Brain pericyte (primary cell): ENCODE results near the gene CAMTA1.

ENCODE experiments used
- DNase-seq: peaks from one replicate; pipeline ENCODE4 v3.0.0-alpha.2; 2012; ENCODE audit warnings: low read depth, low spot score

The CAMTA1 gene

GRCh38 chr1:7107109-7107830, 322.0 kb downstream of the CAMTA1 start:
- DNase-seq: no peak

DNA sequence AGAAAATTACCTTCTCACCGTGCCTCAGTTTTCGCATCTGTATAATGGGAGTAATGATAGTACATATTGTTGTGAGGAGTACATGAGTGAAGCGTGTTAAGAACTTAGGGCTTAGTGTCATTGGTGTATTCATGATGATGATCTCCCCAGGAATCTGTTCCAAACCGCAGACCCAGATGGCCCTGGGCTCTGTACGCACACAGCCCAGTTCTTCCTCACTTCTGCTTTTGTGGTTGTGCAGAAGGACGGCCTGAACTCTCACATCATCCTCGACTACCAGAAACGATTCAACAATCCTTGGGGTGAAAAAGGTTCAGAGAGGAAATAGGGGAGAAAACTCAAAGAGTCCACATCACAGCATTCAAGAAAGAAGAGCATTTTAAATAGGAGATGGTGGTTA, 323.0 kb downstream of the CAMTA1 start:
- no peak for DNase-seq

DNA sequence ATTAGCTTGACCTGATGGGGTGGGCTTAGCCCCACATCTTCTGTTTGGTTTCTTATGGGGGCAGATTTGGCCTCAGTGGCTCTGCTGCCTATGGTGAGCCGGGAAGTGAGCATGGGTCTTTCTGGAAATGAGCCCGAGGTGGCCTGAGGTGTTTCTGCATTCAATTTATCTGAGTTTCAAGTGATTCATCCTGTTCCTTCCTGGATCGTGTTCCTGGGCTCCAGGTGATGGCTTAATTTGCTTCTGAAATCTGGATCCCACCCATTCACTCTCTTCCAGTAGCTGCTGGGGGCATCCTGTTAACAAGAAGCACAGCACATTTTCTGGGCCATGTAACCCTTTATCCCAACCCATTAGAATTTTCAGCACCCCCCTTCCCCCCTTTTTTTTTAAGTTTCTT, 324.6 kb downstream of the CAMTA1 start:
- DNase-seq: no peak

- no peak for DNase-seq
Observed at GRCh38 chr1:7110321-7110720, 325.1 kb downstream of the CAMTA1 start.

DNA sequence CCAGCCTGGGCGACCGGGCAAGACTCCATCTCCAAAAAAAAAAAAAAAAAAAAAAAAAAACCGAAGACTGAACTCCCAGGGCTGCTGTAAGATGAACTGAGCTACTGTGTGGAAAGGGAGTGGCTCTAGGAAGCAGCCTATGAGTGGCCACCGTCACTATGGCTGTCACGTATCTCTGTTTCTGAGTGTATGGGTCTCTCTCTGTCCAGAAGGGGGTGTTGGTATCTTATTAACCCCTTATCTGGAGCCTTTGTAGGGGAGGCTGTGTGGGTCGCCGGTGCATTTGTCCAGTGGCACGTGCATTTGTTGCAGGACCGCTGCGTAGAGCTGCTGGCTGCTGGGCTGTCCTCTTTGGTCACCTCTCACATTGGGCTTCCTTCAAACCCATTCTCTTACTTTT, 326.6 kb downstream of the CAMTA1 start:
- no peak for DNase-seq

DNA sequence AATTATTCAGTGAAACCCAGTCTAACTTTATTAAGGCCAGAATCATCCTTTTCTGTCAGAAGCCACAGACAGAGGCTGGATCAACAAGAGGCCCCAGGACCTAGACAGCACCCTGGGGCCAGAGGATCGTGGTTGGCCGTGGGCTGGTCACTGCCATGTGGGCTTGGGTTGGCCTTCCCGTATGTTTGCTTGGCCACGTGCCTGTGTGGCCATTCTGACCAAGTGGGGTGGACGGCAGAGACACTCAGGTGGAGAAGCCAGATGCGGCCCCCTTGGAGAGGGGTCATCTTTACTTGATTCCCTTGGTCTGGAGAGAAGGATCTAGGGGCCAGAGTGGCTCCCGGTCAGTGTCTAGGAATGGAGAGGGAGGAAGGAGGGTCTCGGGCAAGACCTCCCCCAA, 327.9 kb downstream of the CAMTA1 start:
- no peak for DNase-seq

GRCh38 chr1:7113822-7114221, 328.6 kb downstream of the CAMTA1 start:
- DNase-seq: no peak

- DNase-seq: no peak
Observed at GRCh38 chr1:7116001-7116400, 330.7 kb downstream of the CAMTA1 start.

- no peak for DNase-seq
Observed at GRCh38 chr1:7117399-7118281, 332.4 kb downstream of the CAMTA1 start.

DNA sequence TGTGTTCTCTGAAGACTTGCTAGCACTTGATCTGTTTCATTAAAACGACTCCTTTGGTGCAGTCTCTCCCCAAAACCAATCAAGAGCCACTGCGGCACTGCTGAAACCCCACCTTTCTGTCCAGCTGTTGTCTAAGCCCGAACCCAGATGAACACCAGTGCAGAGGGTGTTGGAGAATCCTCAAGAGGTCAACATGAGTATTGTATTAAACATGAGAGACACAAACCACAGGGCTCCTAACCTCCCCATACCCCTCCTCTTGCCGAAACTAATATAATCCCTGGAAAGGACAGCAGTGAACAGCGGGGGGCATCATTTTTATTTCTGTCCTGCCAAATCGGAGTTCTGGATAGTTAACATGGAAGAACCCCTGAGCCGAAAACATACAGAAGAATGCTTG, 333.9 kb downstream of the CAMTA1 start:
- DNase-seq: no peak

- no peak for DNase-seq
Observed at GRCh38 chr1:7120863-7121621, 335.8 kb downstream of the CAMTA1 start.

DNA sequence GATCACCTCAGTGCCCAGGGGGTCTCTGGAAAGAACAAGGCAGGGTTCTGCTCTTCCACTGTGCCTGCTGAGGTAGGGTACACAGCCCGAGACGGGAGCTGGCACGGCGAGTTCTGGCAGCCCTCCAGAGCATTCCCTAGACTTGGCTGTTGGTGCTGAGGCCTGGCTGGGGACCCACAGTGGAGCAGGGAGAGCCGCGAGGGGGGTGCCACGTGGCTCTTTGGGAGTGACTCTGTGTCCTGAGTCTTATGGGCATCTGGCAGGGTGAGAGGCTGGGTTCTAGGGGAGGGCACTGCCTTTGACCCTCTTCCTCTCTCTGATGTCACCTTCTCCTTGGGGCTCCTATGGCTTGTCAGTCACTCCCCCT, 336.4 kb downstream of the CAMTA1 start:
- no peak for DNase-seq

- no peak for DNase-seq
Observed at GRCh38 chr1:7127322-7128075, 342.2 kb downstream of the CAMTA1 start.

DNA sequence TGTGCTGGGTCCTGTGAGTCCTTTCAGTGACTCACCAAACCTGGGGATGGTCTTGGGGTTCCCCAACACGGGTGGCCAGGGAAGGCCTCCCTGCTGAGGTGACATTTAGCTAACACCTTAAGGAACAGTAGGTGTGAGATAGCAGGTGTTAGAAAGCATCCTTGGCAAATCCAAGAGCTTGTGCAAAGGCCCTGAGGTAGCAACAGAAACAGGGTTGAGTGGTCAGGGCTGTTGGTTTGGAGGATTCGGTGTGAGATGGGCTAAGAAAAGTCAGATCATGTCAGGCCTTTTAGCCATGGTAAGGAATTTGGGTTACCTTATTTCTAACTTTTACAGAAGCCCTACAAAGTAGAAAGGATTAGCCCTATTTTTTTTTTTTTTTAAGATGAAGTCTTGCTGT, 343.0 kb downstream of the CAMTA1 start:
- DNase-seq: no peak

DNA sequence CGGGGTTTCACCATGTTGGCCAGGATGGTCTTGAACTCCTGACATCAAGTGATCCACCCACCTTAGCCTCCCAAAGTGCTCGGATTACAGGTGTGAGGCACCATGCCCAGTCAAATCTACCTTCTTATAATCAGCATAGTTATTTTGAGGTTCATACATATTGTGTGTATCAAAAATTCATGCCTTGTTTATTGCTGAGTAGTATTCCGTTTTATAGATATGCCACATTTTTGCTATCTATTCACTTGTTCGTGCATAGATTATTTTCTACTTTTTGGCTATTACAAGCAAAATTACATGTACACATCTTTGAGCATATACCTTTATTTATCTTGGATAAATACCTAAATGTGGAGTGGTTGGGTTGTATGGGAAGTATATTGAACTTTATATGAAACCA, 344.9 kb downstream of the CAMTA1 start:
- DNase-seq: no peak

GRCh38 chr1:7135493-7135892, 350.2 kb downstream of the CAMTA1 start:
- no peak for DNase-seq

DNA sequence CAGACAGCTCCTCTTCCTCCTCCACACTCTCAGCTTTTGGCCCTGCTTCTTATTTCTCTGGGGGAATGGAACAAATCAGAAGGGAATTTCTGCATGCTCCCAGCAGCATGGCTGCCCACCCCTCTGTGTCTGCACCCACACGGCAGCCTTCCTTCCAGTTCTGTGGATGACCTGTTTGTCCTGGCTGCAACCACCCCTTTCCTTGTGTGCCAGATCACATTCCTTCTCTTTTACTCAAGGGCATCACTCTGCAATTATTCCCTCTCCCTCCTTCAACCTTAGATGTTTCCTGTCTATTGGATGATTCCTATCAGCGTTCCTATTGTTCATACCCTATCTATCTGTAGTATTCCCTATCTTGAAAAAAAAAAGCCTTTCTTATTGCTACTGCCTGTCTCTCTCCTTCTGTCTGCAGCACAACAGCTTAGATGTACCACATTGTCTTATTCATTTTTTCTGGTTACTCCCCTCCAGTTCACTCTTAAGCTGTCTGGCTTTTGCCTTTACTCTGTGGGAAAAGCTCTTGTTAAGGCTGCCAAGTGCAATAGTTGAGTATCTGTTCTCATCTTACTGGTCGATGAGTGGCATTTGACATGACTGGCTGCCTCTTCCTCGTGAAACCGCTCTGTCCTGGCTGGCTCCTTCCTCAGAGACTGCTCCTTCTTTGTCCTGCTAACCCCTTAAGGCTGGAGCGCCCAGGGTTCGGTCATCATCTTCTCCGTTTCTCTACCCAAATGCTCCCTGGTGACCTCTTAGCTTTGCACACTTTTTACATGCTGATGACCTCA, 351.1 kb downstream of the CAMTA1 start:
- DNase-seq: no peak

- DNase-seq: no peak
Observed at GRCh38 chr1:7140251-7140650, 355.0 kb downstream of the CAMTA1 start.

GRCh38 chr1:7145947-7146346, 360.7 kb downstream of the CAMTA1 start:
- no peak for DNase-seq

DNA sequence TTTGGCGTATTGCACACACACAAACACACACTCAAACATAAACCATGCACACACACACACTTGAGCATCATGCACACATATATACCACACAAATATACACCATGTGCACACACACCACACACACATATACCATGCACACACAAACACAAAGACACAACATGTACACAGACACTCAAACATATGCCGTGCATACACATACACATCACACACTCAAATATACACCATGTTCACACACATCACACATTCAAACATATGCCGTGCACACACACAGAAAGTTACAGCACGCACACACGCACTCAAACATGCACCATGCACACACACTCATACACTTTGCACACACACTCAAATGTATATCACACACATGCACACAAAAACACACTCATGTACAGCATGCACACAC, 361.5 kb downstream of the CAMTA1 start:
- DNase-seq: no peak
